Kidney epithelial cell (primary cell): ENCODE results near the gene SH3GL1. TPM values are rescaled to one million over a fixed set of nuclear protein-coding genes. Genes with fewer than 3 reads are reported as not detected.

Source experiments
- DNase-seq: peaks from one replicate; pipeline ENCODE4 v3.0.0-alpha.2; 2010; ENCODE audit warnings: low read depth
- H3K27me3 ChIP-seq: 2 replicates; pipeline ENCODE4 v1.6.0; 2011; ENCODE audit warnings: low read length; ENCODE audit not compliant: control insufficient read depth, insufficient read depth
- H3K36me3 ChIP-seq: 2 replicates; pipeline ENCODE4 v1.5.1; 2011; ENCODE audit warnings: low read length; ENCODE audit not compliant: control insufficient read depth, insufficient read depth
- H3K4me3 ChIP-seq: 2 replicates; pipeline ENCODE4 v1.5.1; 2011; ENCODE audit warnings: low read depth, mild to moderate bottlenecking, control low read depth, low read length
- total RNA-seq: library from RNA; depleted of rRNA; stranded (reverse); fragments of >200 nt; gene quantifications from 2 replicates; pipeline ENCODE4 v1.2.3, GENCODE V29; 2015
- TF ChIP-seq, protein P1 (sequence below): IDR thresholded peaks from 2 replicates; pipeline ENCODE4 v1.5.1; 2011; ENCODE audit warnings: mild to moderate bottlenecking, moderate library complexity, low read length, control low read depth, inconsistent platforms; ENCODE audit not compliant: insufficient read depth, poor library complexity, severe bottlenecking

The SH3GL1 gene
- total RNA-seq, 1 donor from 2014 or later: 60.9 TPM

- no peak overlapping the region for H3K4me3 ChIP-seq
- no peaks in the 10 kb centered on the region for H3K36me3 ChIP-seq
- H3K27me3 ChIP-seq: no peaks in the 10 kb centered on the region
- TF ChIP-seq, protein P1, sequence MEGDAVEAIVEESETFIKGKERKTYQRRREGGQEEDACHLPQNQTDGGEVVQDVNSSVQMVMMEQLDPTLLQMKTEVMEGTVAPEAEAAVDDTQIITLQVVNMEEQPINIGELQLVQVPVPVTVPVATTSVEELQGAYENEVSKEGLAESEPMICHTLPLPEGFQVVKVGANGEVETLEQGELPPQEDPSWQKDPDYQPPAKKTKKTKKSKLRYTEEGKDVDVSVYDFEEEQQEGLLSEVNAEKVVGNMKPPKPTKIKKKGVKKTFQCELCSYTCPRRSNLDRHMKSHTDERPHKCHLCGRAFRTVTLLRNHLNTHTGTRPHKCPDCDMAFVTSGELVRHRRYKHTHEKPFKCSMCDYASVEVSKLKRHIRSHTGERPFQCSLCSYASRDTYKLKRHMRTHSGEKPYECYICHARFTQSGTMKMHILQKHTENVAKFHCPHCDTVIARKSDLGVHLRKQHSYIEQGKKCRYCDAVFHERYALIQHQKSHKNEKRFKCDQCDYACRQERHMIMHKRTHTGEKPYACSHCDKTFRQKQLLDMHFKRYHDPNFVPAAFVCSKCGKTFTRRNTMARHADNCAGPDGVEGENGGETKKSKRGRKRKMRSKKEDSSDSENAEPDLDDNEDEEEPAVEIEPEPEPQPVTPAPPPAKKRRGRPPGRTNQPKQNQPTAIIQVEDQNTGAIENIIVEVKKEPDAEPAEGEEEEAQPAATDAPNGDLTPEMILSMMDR: no peak
- DNase-seq: no peak
Observed at GRCh38 chr19:4442819-4443146, 42.4 kb upstream of the SH3GL1 start.

DNA sequence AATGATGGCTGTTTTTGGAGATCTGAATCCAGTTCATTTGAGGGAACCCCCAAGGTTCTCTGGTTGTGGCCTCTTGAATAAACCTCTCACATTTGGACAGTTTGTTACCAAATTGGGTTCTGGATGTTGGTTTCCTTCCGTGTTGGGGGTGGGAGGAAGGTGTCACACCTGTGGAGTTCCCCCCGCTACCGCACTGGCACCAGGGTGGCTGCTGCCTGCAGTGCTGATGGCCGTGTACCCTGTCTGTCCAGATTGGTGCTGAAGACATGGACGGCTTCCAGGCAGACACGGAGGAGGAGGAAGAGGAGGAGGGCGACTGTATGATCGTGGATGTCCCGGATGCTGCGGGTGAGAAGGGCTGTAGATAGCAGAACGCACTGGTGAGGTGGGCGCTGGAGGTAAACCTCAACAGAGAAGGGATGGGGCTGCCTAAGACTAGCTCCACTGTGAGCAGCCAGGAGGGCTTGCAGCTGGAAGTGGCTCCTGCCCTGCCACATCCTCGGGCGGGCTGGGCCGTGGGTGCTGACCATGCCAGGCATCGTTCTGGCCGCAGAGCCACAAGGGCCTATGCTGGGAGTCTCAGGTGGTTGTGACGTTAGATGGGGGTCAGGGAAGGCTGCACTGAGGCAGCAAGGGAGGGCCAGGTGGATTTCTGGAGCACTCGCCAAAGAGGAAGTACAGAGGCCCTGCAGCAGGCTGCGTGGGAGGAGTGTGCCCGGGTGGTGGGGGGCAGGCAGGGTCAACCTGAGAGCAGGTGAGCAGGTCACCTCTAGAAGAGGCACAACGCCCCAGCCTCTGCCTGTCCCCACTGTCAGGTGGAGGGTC, 41.9 kb upstream of the SH3GL1 start:
- DNase-seq: no peak
- TF ChIP-seq, protein P1: no peak
- Histone ChIP-seq H3K27me3 (no peaks in the 10 kb centered on the region), H3K36me3 (no peaks in the 10 kb centered on the region), H3K4me3 (no peak overlapping the region)

DNA sequence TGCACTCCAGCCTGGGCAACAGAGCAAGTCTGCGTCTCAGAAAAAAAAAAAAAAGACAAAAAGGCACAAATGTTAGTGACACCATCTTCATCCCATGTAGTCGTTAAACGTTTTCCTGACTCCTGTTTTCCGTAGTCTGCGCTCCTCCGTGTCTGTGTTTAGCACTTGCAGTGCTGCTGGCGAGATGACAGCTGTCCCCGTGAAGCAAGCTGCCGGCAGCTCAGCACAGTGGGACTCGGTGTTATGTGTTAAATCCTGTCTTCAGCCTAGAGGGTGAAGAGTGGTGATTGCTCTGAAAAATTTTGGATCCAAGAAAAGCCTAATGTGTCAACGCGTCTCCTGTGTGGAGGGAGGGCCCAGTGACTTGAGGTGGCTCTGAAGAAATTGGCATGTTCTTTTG, 38.9 kb upstream of the SH3GL1 start:
- no peak overlapping the region for H3K4me3 ChIP-seq
- DNase-seq: no peak
- H3K36me3 ChIP-seq: no peaks in the 10 kb centered on the region
- TF ChIP-seq, protein P1: no peak
- no peaks in the 10 kb centered on the region for H3K27me3 ChIP-seq

- Histone ChIP-seq H3K4me3 (no peak overlapping the region), H3K36me3 (peaks cover 2% of the 10 kb centered on the region), H3K27me3 (no peaks in the 10 kb centered on the region)
- DNase-seq: no peak
- TF ChIP-seq, protein P1: no peak
Observed at GRCh38 chr19:4437103-4437502, 36.8 kb upstream of the SH3GL1 start.

DNA sequence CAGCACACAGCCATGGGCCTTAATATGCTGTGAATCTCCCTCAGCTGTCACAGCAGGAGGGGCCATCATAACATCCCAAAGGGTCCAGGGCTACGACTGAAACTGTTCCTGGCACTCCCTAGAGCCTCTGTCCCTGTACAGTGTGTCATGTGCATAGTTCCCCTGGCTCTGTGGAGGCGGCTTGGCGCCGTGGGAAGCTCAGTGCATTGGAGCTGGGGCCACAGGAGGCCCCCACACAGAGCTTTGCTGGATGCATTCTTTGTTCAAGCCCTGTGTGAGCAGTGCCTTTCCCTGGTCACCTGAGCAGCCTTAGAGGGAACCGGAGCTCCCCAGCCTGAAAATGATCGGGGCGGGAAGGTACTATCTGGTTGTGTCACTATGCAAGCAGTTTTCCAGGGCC, 35.9 kb upstream of the SH3GL1 start:
- no peak overlapping the region for H3K4me3 ChIP-seq
- no peaks in the 10 kb centered on the region for H3K27me3 ChIP-seq
- TF ChIP-seq, protein P1: no peak
- peaks cover 2% of the 10 kb centered on the region for H3K36me3 ChIP-seq
- no peak for DNase-seq

DNA sequence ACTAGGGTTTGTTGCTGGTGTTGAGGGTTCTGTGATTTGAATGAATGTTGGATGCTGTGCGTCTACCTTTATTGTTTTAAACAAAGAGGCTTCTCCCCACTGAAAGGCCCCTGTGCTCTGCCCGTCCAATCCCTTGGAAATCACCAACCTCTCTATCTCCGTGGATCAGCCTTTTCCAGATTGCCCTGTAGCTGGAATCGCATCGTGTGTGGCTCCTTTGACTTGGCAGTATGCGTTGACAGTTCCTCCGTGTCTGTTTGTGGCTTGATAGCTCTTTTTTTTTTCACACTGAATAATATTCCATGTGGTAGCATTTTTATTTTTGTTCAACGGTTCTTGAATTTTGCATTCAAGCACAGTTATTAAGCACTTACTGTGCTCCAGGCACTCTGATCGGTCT, 34.0 kb upstream of the SH3GL1 start:
- H3K36me3 ChIP-seq: peaks cover 4% of the 10 kb centered on the region
- H3K27me3 ChIP-seq: no peaks in the 10 kb centered on the region

More for the DNA sequence above, 34.0 kb upstream of the SH3GL1 start:
- no peak overlapping the region for H3K4me3 ChIP-seq
- TF ChIP-seq, protein P1: no peak
- DNase-seq: no peak
